Measurements from ENCODE around the gene CDC27. TPM values are rescaled to one million over a fixed set of nuclear protein-coding genes. Genes with fewer than 3 reads are reported as not detected.

The CDC27 gene
- polyA plus RNA-seq, 1 donor from 2014 or later = 50.1 TPM

GRCh38 chr17:47200325-47200664 lies 11.2 kb upstream of the CDC27 start:
- TF ChIP-seq REST (IDR thresholded peaks at IDR 0.05; ENCODE audit: borderline replicate concordance) = no peak
- TF ChIP-seq CTCF (IDR thresholded peaks at IDR 0.05; ENCODE audit: poor library complexity, severe bottlenecking) = no peak
- no peak for TF ChIP-seq EP300 (conservative IDR thresholded peaks at IDR 0.05; ENCODE audit: poor library complexity, severe bottlenecking)
- TF ChIP-seq SMC3 (conservative IDR thresholded peaks at IDR 0.05; ENCODE audit: poor library complexity) = no peak
- no peak for TF ChIP-seq TAF1 (IDR thresholded peaks at IDR 0.05; ENCODE audit: low read depth)
- TF ChIP-seq MXI1 (conservative IDR thresholded peaks at IDR 0.05; ENCODE audit: poor library complexity, severe bottlenecking) = no peak
- no peak for TF ChIP-seq EZH2 (IDR thresholded peaks at IDR 0.05; ENCODE audit: borderline replicate concordance, insufficient read depth, low read length, poor library complexity, severe bottlenecking)
- TF ChIP-seq RAD21 (conservative IDR thresholded peaks at IDR 0.05) = no peak
- TF ChIP-seq POLR2AphosphoS5 (IDR thresholded peaks at IDR 0.05) = no peak
- Histone ChIP-seq H3K9me3 (ENCODE audit: low read length) (no peaks in the 10 kb centered on the region), H3K27me3 (ENCODE audit: insufficient read depth, low read depth, low read length) (no peaks in the 10 kb centered on the region), H3K79me2 (replicated peaks; ENCODE audit: insufficient read depth, low read length) (no peaks in the 10 kb centered on the region), H4K20me1 (ENCODE audit: insufficient read depth) (no peaks in the 10 kb centered on the region), H3K9ac (ENCODE audit: low read length) (no peak overlapping the region), H3K27ac (ENCODE audit: low read length) (no peak overlapping the region), H3K4me2 (ENCODE audit: low read length) (no peak overlapping the region), H3K4me3 (ENCODE audit: low read length) (no peak overlapping the region), H3F3A (ENCODE audit: insufficient read depth, low read length, poor library complexity, severe bottlenecking) (no peaks in the 10 kb centered on the region), H2AFZ (ENCODE audit: low read depth, low read length) (no peak overlapping the region), H3K36me3 (ENCODE audit: insufficient read depth, low read length) (no peaks in the 10 kb centered on the region), H3K9me2 (ENCODE audit: insufficient read depth, low read length) (no peaks in the 10 kb centered on the region)

GRCh38 chr17:47199627-47200324 lies 10.7 kb upstream of the CDC27 start:
- Histone ChIP-seq H2AFZ (ENCODE audit: low read depth, low read length) (no peak overlapping the region), H3K79me2 (replicated peaks; ENCODE audit: insufficient read depth, low read length) (no peaks in the 10 kb centered on the region), H3K27ac (ENCODE audit: low read length) (no peak overlapping the region), H4K20me1 (ENCODE audit: insufficient read depth) (no peaks in the 10 kb centered on the region), H3K4me2 (ENCODE audit: low read length) (no peak overlapping the region), H3K9me3 (ENCODE audit: low read length) (no peaks in the 10 kb centered on the region), H3K4me3 (ENCODE audit: low read length) (no peak overlapping the region), H3K27me3 (ENCODE audit: insufficient read depth, low read depth, low read length) (no peaks in the 10 kb centered on the region), H3K36me3 (ENCODE audit: insufficient read depth, low read length) (no peaks in the 10 kb centered on the region), H3K9ac (ENCODE audit: low read length) (no peak overlapping the region), H3F3A (ENCODE audit: insufficient read depth, low read length, poor library complexity, severe bottlenecking) (no peaks in the 10 kb centered on the region), H3K9me2 (ENCODE audit: insufficient read depth, low read length) (no peaks in the 10 kb centered on the region)
- TF ChIP-seq EZH2 (IDR thresholded peaks at IDR 0.05; ENCODE audit: borderline replicate concordance, insufficient read depth, low read length, poor library complexity, severe bottlenecking) (no peak), POLR2AphosphoS5 (IDR thresholded peaks at IDR 0.05) (no peak), CTCF (IDR thresholded peaks at IDR 0.05; ENCODE audit: poor library complexity, severe bottlenecking) (no peak), SMC3 (conservative IDR thresholded peaks at IDR 0.05; ENCODE audit: poor library complexity) (no peak), RAD21 (conservative IDR thresholded peaks at IDR 0.05) (no peak), EP300 (conservative IDR thresholded peaks at IDR 0.05; ENCODE audit: poor library complexity, severe bottlenecking) (no peak), TAF1 (IDR thresholded peaks at IDR 0.05; ENCODE audit: low read depth) (no peak)

Data from neural cell (in vitro differentiated cells).